PC-3 (cell line): Measurements from ENCODE around the gene EMILIN2. TPM values are rescaled to one million over a fixed set of nuclear protein-coding genes. Genes with fewer than 3 reads are reported as not detected.
"Not testable (repeated sequence)": the region's sequence is repeated elsewhere in the genome, so short reads cannot be mapped to it uniquely, and the experiment has no call there.

ENCODE experiments used
- ATAC-seq: fragments of 200-7000 bp; cut with Tn5 transposase; 2 replicates; pipeline ENCODE4 v1.9.1; 2020; ENCODE audit warnings: mild to moderate bottlenecking, moderate library complexity
- BruUV-seq: library from RNA; stranded (reverse); fragments of 400-500 nt; replicated peaks from 2 replicates; lab custom pipeline; 2021; lab: Mats Ljungman, UMichigan
- CTCF ChIA-PET: fragments of 300-600 bp; sonication (Branson Sonifier 250); formaldehyde crosslinking; loops from one replicate; lab custom pipeline; 2022; ENCODE audit warnings: antibody characterized with exemption; lab: Charles Lee
- POLR2A ChIA-PET: fragments of 300-600 bp; sonication (Branson Sonifier 250); formaldehyde crosslinking; loops from one replicate; lab custom pipeline; 2022; ENCODE audit warnings: antibody characterized with exemption; ENCODE audit not compliant: unreplicated experiment; lab: Charles Lee
- DNase-seq: peaks from one replicate; pipeline ENCODE4 v3.0.0-alpha.2; 2015
- H2AFZ ChIP-seq: fragments of 300-600 bp; sonication (generic); 2 replicates; pipeline ENCODE4 v1.6.0; 2016; ENCODE audit warnings: antibody characterized with exemption, low read length
- H3F3A ChIP-seq: fragments of 300-600 bp; sonication (generic); one replicate; pipeline ENCODE4 v1.6.0; 2017; ENCODE audit warnings: antibody characterized with exemption, low read length, control low read depth, mild to moderate bottlenecking; ENCODE audit not compliant: unreplicated experiment
- H3K27ac ChIP-seq: fragments of 300-600 bp; sonication (generic); 2 replicates; pipeline ENCODE4 v1.5.1; 2016; ENCODE audit warnings: mild to moderate bottlenecking, low read length
- H3K27me3 ChIP-seq: fragments of 300-600 bp; sonication (generic); 2 replicates; pipeline ENCODE4 v1.6.1; 2016; ENCODE audit warnings: low read length, mixed read lengths
- H3K36me3 ChIP-seq: fragments of 300-600 bp; sonication (generic); 2 replicates; pipeline ENCODE4 v1.6.1; 2016; ENCODE audit warnings: low read depth, mixed run types, low read length, mixed read lengths
- H3K4me1 ChIP-seq: fragments of 300-600 bp; sonication (generic); 2 replicates; pipeline ENCODE4 v1.5.1; 2016; ENCODE audit warnings: low read length; ENCODE audit not compliant: insufficient read depth
- H3K4me2 ChIP-seq: fragments of 300-600 bp; sonication (generic); 2 replicates; pipeline ENCODE4 v1.6.0; 2016; ENCODE audit warnings: low read length
- H3K4me3 ChIP-seq: fragments of 300-600 bp; sonication (generic); 2 replicates; pipeline ENCODE4 v1.5.1; 2016; ENCODE audit warnings: mild to moderate bottlenecking, low read length, mixed read lengths
- H3K79me2 ChIP-seq: fragments of 300-600 bp; sonication (generic); 2 replicates; pipeline ENCODE4 v1.6.1; 2017; ENCODE audit warnings: low read length, mixed read lengths
- H3K9ac ChIP-seq: fragments of 300-600 bp; sonication (generic); 2 replicates; pipeline ENCODE4 v1.6.0; 2016; ENCODE audit warnings: mild to moderate bottlenecking, low read length
- H3K9me2 ChIP-seq: fragments of 300-600 bp; sonication (generic); replicated peaks from 2 replicates; pipeline ENCODE4 v1.6.1; 2016; ENCODE audit warnings: mixed run types, low read length, mixed read lengths
- H3K9me3 ChIP-seq: fragments of 300-600 bp; sonication (generic); 2 replicates; pipeline ENCODE4 v1.6.1; 2016; ENCODE audit warnings: low read length, mixed read lengths
- H4K20me1 ChIP-seq: fragments of 300-600 bp; sonication (generic); 2 replicates; pipeline ENCODE4 v1.6.1; 2016; ENCODE audit warnings: low read length, mixed read lengths
- CTCF ChIP-seq: fragments of 300-600 bp; sonication (generic); conservative IDR thresholded peaks from 2 replicates; pipeline ENCODE4 v1.5.1; 2017; ENCODE audit warnings: antibody characterized with exemption, low read depth, mild to moderate bottlenecking, low read length
- EZH2 ChIP-seq: fragments of 300-600 bp; sonication (generic); IDR thresholded peaks from one replicate; pipeline ENCODE4 v1.6.1; 2017; ENCODE audit warnings: antibody characterized with exemption, mild to moderate bottlenecking, low read length; ENCODE audit not compliant: unreplicated experiment
- EZH2phosphoT487 ChIP-seq: fragments of 300-600 bp; sonication (generic); IDR thresholded peaks from 2 replicates; pipeline ENCODE4 v1.6.1; 2018; ENCODE audit warnings: mild to moderate bottlenecking, antibody characterized with exemption, low read length, borderline replicate concordance
- intact Hi-C: fragments of 100-400 bp; cut with micrococcal nuclease; formaldehyde crosslinking; loops from 2 replicates; pipeline ENCODE4 v1.9.0; 2023
- total RNA-seq: library from RNA; depleted of rRNA; stranded (reverse); fragments of >200 nt; gene quantifications from 2 replicates; pipeline ENCODE4 v1.2.3, GENCODE V29; 2014

The EMILIN2 gene
- total RNA-seq, 1 experiment from 2014 or later = 17.1 TPM

DNA sequence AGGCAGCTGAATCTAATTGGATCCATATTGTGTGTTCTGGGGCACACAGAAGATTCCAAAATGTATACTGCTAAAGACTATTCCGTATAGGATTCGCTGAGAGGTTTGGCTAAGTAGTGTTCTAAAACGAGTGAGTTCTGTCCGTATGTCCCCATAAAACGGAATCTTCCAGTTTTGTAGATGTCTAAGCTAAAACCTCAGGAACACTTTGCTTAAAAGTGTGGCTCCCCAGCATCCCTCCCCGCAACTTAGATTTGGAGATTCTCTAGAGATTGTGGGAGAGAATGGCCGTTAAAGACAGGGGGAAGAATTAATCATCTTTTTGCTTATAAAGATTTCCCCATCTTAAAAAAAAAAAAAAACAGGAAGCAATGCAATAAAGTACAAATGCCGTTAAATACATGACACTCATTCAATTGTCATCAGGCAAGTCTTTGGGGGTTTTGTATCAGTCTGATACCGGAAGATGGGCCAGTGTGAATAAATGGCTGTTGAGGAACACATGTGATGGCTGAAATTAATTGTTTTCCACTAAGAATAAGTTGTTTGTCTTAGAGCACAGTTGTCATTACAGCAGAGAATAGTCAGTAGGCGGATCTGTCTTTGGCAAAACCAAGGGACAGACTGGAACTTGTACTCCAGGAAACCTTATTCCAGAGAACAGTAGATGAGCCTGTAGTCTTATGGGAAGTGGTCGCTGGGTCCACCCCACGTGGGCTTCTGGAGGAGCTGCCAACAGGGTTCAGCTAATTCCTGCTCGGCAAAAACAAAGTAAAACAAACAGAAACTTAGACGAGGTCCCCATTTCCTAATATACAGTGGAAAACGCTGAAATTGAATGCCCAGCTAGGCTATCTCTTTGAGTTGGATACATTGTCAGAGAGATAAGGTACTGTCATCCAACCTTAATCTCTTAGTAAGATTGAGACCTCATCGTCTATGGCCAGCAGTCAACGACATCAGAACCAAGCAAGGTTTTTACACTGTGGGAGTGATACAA, 1.7 kb downstream of the EMILIN2 start:
- Histone ChIP-seq H3K9me2 (no peaks in the 10 kb centered on the region), H3K4me1 (no peaks in the 10 kb centered on the region), H3K27ac (no peak overlapping the region), H3K36me3 (no peaks in the 10 kb centered on the region), H3K4me2 (no peak overlapping the region), H2AFZ (no peak overlapping the region), H4K20me1 (no peaks in the 10 kb centered on the region), H3K4me3 (no peak overlapping the region), H3K9me3 (no peaks in the 10 kb centered on the region), H3K9ac (no peak overlapping the region), H3K79me2 (no peaks in the 10 kb centered on the region), H3K27me3 (peaks cover 75% of the 10 kb centered on the region), H3F3A (no peaks in the 10 kb centered on the region)
- intact Hi-C loops = no loop called here
- DNase-seq (no peak), ATAC-seq (no peak)
- POLR2A ChIA-PET = no interaction called here
- TF ChIP-seq EZH2 (no peak), CTCF (no peak), EZH2phosphoT487 (peak; percentile 59; the same call in 1 of the 2 replicates)
- CTCF ChIA-PET = no interaction called here
- no TSS peak for BruUV-seq

DNA sequence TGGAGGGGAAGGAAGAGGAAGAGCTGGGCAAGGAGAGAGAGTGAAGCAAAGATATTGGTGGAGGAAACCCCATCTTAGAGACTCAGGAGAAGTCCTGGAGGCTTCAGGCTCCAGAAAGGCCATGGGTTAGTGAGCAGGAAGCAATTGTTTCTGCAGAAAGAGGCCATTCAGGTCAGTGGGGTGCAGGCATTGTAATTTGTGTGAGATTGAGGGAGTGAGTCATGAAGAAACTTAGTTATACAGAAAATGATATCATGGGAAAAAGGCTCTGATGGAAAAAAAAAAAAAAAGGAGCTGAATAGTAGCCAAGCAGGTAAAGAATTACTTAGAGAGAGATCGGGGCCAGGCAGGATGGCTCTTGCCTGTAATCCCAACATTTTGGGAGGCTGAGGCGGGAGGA, 4.0 kb downstream of the EMILIN2 start:
- no peaks in the 10 kb centered on the region for H3K9me2 ChIP-seq
- no peaks in the 10 kb centered on the region for H3K4me1 ChIP-seq
- ATAC-seq (no peak), DNase-seq (no peak)
- H3K9me3 ChIP-seq = no peaks in the 10 kb centered on the region
- H4K20me1 ChIP-seq = no peaks in the 10 kb centered on the region
- BruUV-seq = no TSS peak
- no peaks in the 10 kb centered on the region for H3F3A ChIP-seq
- intact Hi-C loops = no loop called here
- no peak overlapping the region for H2AFZ ChIP-seq
- peaks cover 56% of the 10 kb centered on the region for H3K27me3 ChIP-seq
- no peak overlapping the region for H3K4me2 ChIP-seq
- H3K4me3 ChIP-seq = no peak overlapping the region
- TF ChIP-seq EZH2phosphoT487 (no peak), EZH2 (no peak), CTCF (no peak)
- H3K79me2 ChIP-seq = no peaks in the 10 kb centered on the region
- no peak overlapping the region for H3K9ac ChIP-seq
- ChIA-PET POLR2A (no interaction called here), CTCF (no interaction called here)
- H3K27ac ChIP-seq = no peak overlapping the region
- no peaks in the 10 kb centered on the region for H3K36me3 ChIP-seq

- H3K4me3 ChIP-seq = no peak overlapping the region
- BruUV-seq = no TSS peak
- no peaks in the 10 kb centered on the region for H4K20me1 ChIP-seq
- TF ChIP-seq CTCF (no peak), EZH2phosphoT487 (no peak), EZH2 (no peak)
- ChIA-PET POLR2A (no interaction called here), CTCF (no interaction called here)
- intact Hi-C loops = no loop called here
- ATAC-seq (no peak), DNase-seq (no peak)
- no peak overlapping the region for H3K4me2 ChIP-seq
- no peaks in the 10 kb centered on the region for H3K4me1 ChIP-seq
- no peaks in the 10 kb centered on the region for H3K9me3 ChIP-seq
- no peaks in the 10 kb centered on the region for H3K9me2 ChIP-seq
- peaks cover 51% of the 10 kb centered on the region for H3K27me3 ChIP-seq
- H3K79me2 ChIP-seq = no peaks in the 10 kb centered on the region
- H3K9ac ChIP-seq = no peak overlapping the region
- no peaks in the 10 kb centered on the region for H3K36me3 ChIP-seq
- H3F3A ChIP-seq = no peaks in the 10 kb centered on the region
- no peak overlapping the region for H3K27ac ChIP-seq
- no peak overlapping the region for H2AFZ ChIP-seq
These were observed 5.0 kb downstream of the EMILIN2 start for GRCh38 chr18:2851771-2852170.

GRCh38 chr18:2852460-2852859, 5.7 kb downstream of the EMILIN2 start:
- BruUV-seq, DNase-seq, H4K20me1 ChIP-seq, H2AFZ ChIP-seq, H3K4me1 ChIP-seq, H3K79me2 ChIP-seq, H3K4me3 ChIP-seq, CTCF ChIA-PET, H3K4me2 ChIP-seq, intact Hi-C loops, H3K9me2 ChIP-seq, H3F3A ChIP-seq, H3K36me3 ChIP-seq, H3K9ac ChIP-seq, H3K27ac ChIP-seq, H3K9me3 ChIP-seq, ATAC-seq: not testable (repeated sequence)
- POLR2A ChIA-PET = interaction anchor here (0.6 kb wide), 1 partner anchor 68 kb away, joined by 3 read pairs; no protein-coding TSS in a partner anchor
- H3K27me3 ChIP-seq = peaks cover 46% of the 10 kb centered on the region
